ENCODE data around the gene PTRH1.

The PTRH1 gene

GRCh38 chr9:127708952-127709587 is 6.4 kb downstream of the PTRH1 start:
- Mint-ChIP-seq H3K36me3 (ENCODE audit: insufficient read depth) (peaks cover 8% of the 10 kb centered on the region), H3K27me3 (no peaks in the 10 kb centered on the region), H3K4me3 (no peak overlapping the region), H3K27ac (peak overlapping the region in 1 of 2 donors; percentile 65), H3K4me1 (ENCODE audit: low read depth in 2 of 2) (peaks cover 27 to 36% of the 10 kb centered on the region in 2 donors), H3K9me3 (no peaks in the 10 kb centered on the region)
- DNase-seq (no peak), ATAC-seq (replicated peaks) (no peak)

- H3K27ac Mint-ChIP-seq, result peak overlapping the region in 1 of 2 donors; percentile 78
- ATAC-seq (replicated peaks), result peak; percentile 97
- H3K4me3 Mint-ChIP-seq, result peak overlapping the region in 1 of 2 donors; percentile 34
- H3K9me3 Mint-ChIP-seq, result no peaks in the 10 kb centered on the region
- H3K4me1 Mint-ChIP-seq (ENCODE audit: low read depth in 2 of 2), result peaks cover 27 to 34% of the 10 kb centered on the region in 2 donors
- H3K27me3 Mint-ChIP-seq, result no peaks in the 10 kb centered on the region
- peaks cover 6% of the 10 kb centered on the region for H3K36me3 Mint-ChIP-seq (ENCODE audit: insufficient read depth)
- DNase-seq, result peak; percentile 61 to 65 (median 62)
These were observed 7.7 kb downstream of the PTRH1 start for GRCh38 chr9:127707766-127708165.

GRCh38 chr9:127706836-127707241 is 8.6 kb downstream of the PTRH1 start, which contains the start of gene CFAP157:
CFAP157 (plus strand) TSS chr9:127706988; CDS start chr9:127707032, 44 bp downstream.
- no peak for DNase-seq
- Mint-ChIP-seq H3K27ac (peak within 1 kb of the TSS; percentile 22 to 78), H3K27me3 (no peaks in the 10 kb centered on the region), H3K9me3 (no peaks in the 10 kb centered on the region), H3K4me1 (ENCODE audit: low read depth in 2 of 2) (peaks cover 24 to 32% of the 10 kb centered on the region in 2 donors), H3K4me3 (peak within 1 kb of the TSS in 1 of 2 donors; percentile 34), H3K36me3 (ENCODE audit: insufficient read depth) (peaks cover 6% of the 10 kb centered on the region)
- ATAC-seq (replicated peaks), result no peak

GRCh38 chr9:127705577-127706379 is 9.7 kb downstream of the PTRH1 start:
- H3K9me3 Mint-ChIP-seq, result no peaks in the 10 kb centered on the region
- H3K27ac Mint-ChIP-seq, result peak overlapping the region in 1 of 2 donors; percentile 66
- H3K4me1 Mint-ChIP-seq (ENCODE audit: low read depth in 2 of 2), result peaks cover 16 to 25% of the 10 kb centered on the region in 2 donors
- H3K4me3 Mint-ChIP-seq, result no peak overlapping the region
- no peaks in the 10 kb centered on the region for H3K27me3 Mint-ChIP-seq
- peaks cover 6% of the 10 kb centered on the region for H3K36me3 Mint-ChIP-seq (ENCODE audit: insufficient read depth)
- DNase-seq (no peak), ATAC-seq (replicated peaks) (no peak)

GRCh38 chr9:127703289-127703946 is 12.0 kb downstream of the PTRH1 start:
- DNase-seq, result no peak
- H3K27ac Mint-ChIP-seq, result peak overlapping the region; percentile 13 to 69

GRCh38 chr9:127700594-127701255 is 14.7 kb downstream of the PTRH1 start:
- ATAC-seq (replicated peaks) (no peak), DNase-seq (no peak)
- Mint-ChIP-seq H3K27ac (peak overlapping the region; percentile 77 to 90), H3K36me3 (ENCODE audit: insufficient read depth) (peaks cover 6% of the 10 kb centered on the region), H3K9me3 (no peaks in the 10 kb centered on the region), H3K27me3 (no peaks in the 10 kb centered on the region), H3K4me3 (peak overlapping the region; percentile 73 to 83), H3K4me1 (ENCODE audit: low read depth in 2 of 2) (peaks cover 11 to 17% of the 10 kb centered on the region in 2 donors)

More at GRCh38 chr9:127703289-127703946, 12.0 kb downstream of the PTRH1 start:
- no peak for ATAC-seq (replicated peaks)
- H3K27me3 Mint-ChIP-seq, result no peaks in the 10 kb centered on the region
- no peaks in the 10 kb centered on the region for H3K9me3 Mint-ChIP-seq
- H3K4me3 Mint-ChIP-seq, result no peak overlapping the region
- H3K36me3 Mint-ChIP-seq (ENCODE audit: insufficient read depth), result peaks cover 6% of the 10 kb centered on the region
- H3K4me1 Mint-ChIP-seq (ENCODE audit: low read depth in 2 of 2), result peaks cover 19 to 25% of the 10 kb centered on the region in 2 donors

GRCh38 chr9:127700140-127700539 is 15.3 kb downstream of the PTRH1 start:
- Mint-ChIP-seq H3K27me3 (no peaks in the 10 kb centered on the region), H3K36me3 (ENCODE audit: insufficient read depth) (peaks cover 6% of the 10 kb centered on the region), H3K9me3 (no peaks in the 10 kb centered on the region), H3K4me1 (ENCODE audit: low read depth in 2 of 2) (peaks cover 11 to 17% of the 10 kb centered on the region in 2 donors), H3K27ac (peak overlapping the region; percentile 77 to 90), H3K4me3 (peak overlapping the region; percentile 73 to 83)
- DNase-seq (no peak), ATAC-seq (replicated peaks) (no peak)

GRCh38 chr9:127698985-127699670 is 16.3 kb downstream of the PTRH1 start:
- Mint-ChIP-seq H3K9me3 (no peaks in the 10 kb centered on the region), H3K36me3 (ENCODE audit: insufficient read depth) (peaks cover 7% of the 10 kb centered on the region), H3K4me1 (ENCODE audit: low read depth in 2 of 2) (peaks cover 11 to 17% of the 10 kb centered on the region in 2 donors), H3K27ac (peak overlapping the region; percentile 90 to 92), H3K4me3 (peak overlapping the region; percentile 73 to 83), H3K27me3 (no peaks in the 10 kb centered on the region)
- ATAC-seq (replicated peaks) (peak; percentile 98), DNase-seq (peak; percentile 79 to 80 (median 79))

GRCh38 chr9:127698386-127698785 is 17.1 kb downstream of the PTRH1 start:
- Mint-ChIP-seq H3K9me3 (no peaks in the 10 kb centered on the region), H3K36me3 (ENCODE audit: insufficient read depth) (peaks cover 11% of the 10 kb centered on the region), H3K4me1 (ENCODE audit: low read depth in 2 of 2) (peaks cover 11 to 17% of the 10 kb centered on the region in 2 donors), H3K27me3 (no peaks in the 10 kb centered on the region), H3K4me3 (peak overlapping the region; percentile 13 to 32), H3K27ac (peak overlapping the region in 1 of 2 donors; percentile 55)
- DNase-seq (no peak), ATAC-seq (replicated peaks) (no peak)

- ATAC-seq (replicated peaks) (no peak), DNase-seq (no peak)
- H3K4me3 Mint-ChIP-seq, result no peak overlapping the region
- no peaks in the 10 kb centered on the region for H3K27me3 Mint-ChIP-seq
- peaks cover 11% of the 10 kb centered on the region for H3K36me3 Mint-ChIP-seq (ENCODE audit: insufficient read depth)
- peaks cover 11 to 16% of the 10 kb centered on the region in 2 donors for H3K4me1 Mint-ChIP-seq (ENCODE audit: low read depth in 2 of 2)
- H3K9me3 Mint-ChIP-seq, result no peaks in the 10 kb centered on the region
- H3K27ac Mint-ChIP-seq, result peak overlapping the region in 1 of 2 donors; percentile 55
These were observed 17.9 kb downstream of the PTRH1 start for GRCh38 chr9:127697575-127697974.

GRCh38 chr9:127694890-127695720 is 20.4 kb downstream of the PTRH1 start:
- DNase-seq (no peak), ATAC-seq (replicated peaks) (no peak)
- Mint-ChIP-seq H3K27me3 (no peaks in the 10 kb centered on the region), H3K9me3 (no peaks in the 10 kb centered on the region), H3K4me3 (no peak overlapping the region), H3K36me3 (ENCODE audit: insufficient read depth) (peaks cover 10% of the 10 kb centered on the region), H3K27ac (no peak overlapping the region), H3K4me1 (ENCODE audit: low read depth in 2 of 2) (peaks cover 8 to 10% of the 10 kb centered on the region in 2 donors)

GRCh38 chr9:127693697-127694096 is 21.8 kb downstream of the PTRH1 start:
- peaks cover 5% of the 10 kb centered on the region for H3K36me3 Mint-ChIP-seq (ENCODE audit: insufficient read depth)
- H3K4me3 Mint-ChIP-seq, result no peak overlapping the region
- H3K9me3 Mint-ChIP-seq, result no peaks in the 10 kb centered on the region
- no peaks in the 10 kb centered on the region for H3K27me3 Mint-ChIP-seq
- ATAC-seq (replicated peaks), result no peak
- no peak overlapping the region for H3K27ac Mint-ChIP-seq
- DNase-seq, result no peak
- peaks cover 0 to 2% of the 10 kb centered on the region in 2 donors for H3K4me1 Mint-ChIP-seq (ENCODE audit: low read depth in 2 of 2)
